ENCODE data around the gene UBE4A. TPM values are rescaled to one million over a fixed set of nuclear protein-coding genes. Genes with fewer than 3 reads are reported as not detected.

Gene UBE4A
- total RNA-seq, 1 donor from 2014 or later = 40.0 TPM

GRCh38 chr11:118439646-118440045 lies 80.2 kb downstream of the UBE4A start:
- Histone ChIP-seq H3K4me1 (peaks cover 61% of the 10 kb centered on the region), H3K36me3 (no peaks in the 10 kb centered on the region), H3K27me3 (no peaks in the 10 kb centered on the region), H3K9me3 (no peaks in the 10 kb centered on the region), H3K4me3 (no peak overlapping the region), H3K27ac (peak overlapping the region; percentile 78)
- TF ChIP-seq CTCF (IDR thresholded peaks at IDR 0.05) = no peak
- intact Hi-C loops (cut with DNase I) = no loop called here
- no peak for DNase-seq
- ATAC-seq = no peak

GRCh38 chr11:118441770-118442275 lies 82.4 kb downstream of the UBE4A start:
- H3K4me1 ChIP-seq = peaks cover 59% of the 10 kb centered on the region
- no peak for ATAC-seq
- no peaks in the 10 kb centered on the region for H3K27me3 ChIP-seq
- H3K27ac ChIP-seq = no peak overlapping the region
- TF ChIP-seq CTCF (IDR thresholded peaks at IDR 0.05) = no peak
- peak overlapping the region; percentile 12 for H3K4me3 ChIP-seq
- intact Hi-C loops (cut with DNase I) = no loop called here
- no peaks in the 10 kb centered on the region for H3K9me3 ChIP-seq
- H3K36me3 ChIP-seq = no peaks in the 10 kb centered on the region
- DNase-seq = no peak

- ATAC-seq = no peak
- no peak for TF ChIP-seq CTCF (IDR thresholded peaks at IDR 0.05)
- Histone ChIP-seq H3K27ac (no peak overlapping the region), H3K9me3 (no peaks in the 10 kb centered on the region), H3K27me3 (no peaks in the 10 kb centered on the region), H3K4me3 (peak overlapping the region; percentile 12), H3K4me1 (peaks cover 59% of the 10 kb centered on the region), H3K36me3 (no peaks in the 10 kb centered on the region)
- no peak for DNase-seq
- intact Hi-C loops (cut with DNase I) = no loop called here
Observed at GRCh38 chr11:118442301-118442700, 82.9 kb downstream of the UBE4A start.

- intact Hi-C loops (cut with DNase I) = no loop called here
- ATAC-seq (no peak), DNase-seq (no peak)
- Histone ChIP-seq H3K36me3 (no peaks in the 10 kb centered on the region), H3K9me3 (no peaks in the 10 kb centered on the region), H3K4me1 (peaks cover 59% of the 10 kb centered on the region), H3K27me3 (no peaks in the 10 kb centered on the region), H3K27ac (no peak overlapping the region), H3K4me3 (no peak overlapping the region)
- TF ChIP-seq CTCF (IDR thresholded peaks at IDR 0.05) = no peak
Observed at GRCh38 chr11:118442908-118443589, 83.6 kb downstream of the UBE4A start.

GRCh38 chr11:118443590-118444218 lies 84.3 kb downstream of the UBE4A start:
- no peaks in the 10 kb centered on the region for H3K36me3 ChIP-seq
- ATAC-seq (no peak), DNase-seq (no peak)
- intact Hi-C loops (cut with DNase I) = no loop called here
- H3K27me3 ChIP-seq = no peaks in the 10 kb centered on the region
- no peak overlapping the region for H3K4me3 ChIP-seq
- no peak overlapping the region for H3K27ac ChIP-seq
- H3K4me1 ChIP-seq = peaks cover 60% of the 10 kb centered on the region
- no peaks in the 10 kb centered on the region for H3K9me3 ChIP-seq
- TF ChIP-seq CTCF (IDR thresholded peaks at IDR 0.05) = no peak
